Measurements from ENCODE around the gene MAP1B. TPM values are rescaled to one million over a fixed set of nuclear protein-coding genes. Genes with fewer than 3 reads are reported as not detected.

MAP1B gene
- total and polyA plus RNA-seq, 4 donors: 1.5 to 46.7 (median 16.0) TPM

DNA sequence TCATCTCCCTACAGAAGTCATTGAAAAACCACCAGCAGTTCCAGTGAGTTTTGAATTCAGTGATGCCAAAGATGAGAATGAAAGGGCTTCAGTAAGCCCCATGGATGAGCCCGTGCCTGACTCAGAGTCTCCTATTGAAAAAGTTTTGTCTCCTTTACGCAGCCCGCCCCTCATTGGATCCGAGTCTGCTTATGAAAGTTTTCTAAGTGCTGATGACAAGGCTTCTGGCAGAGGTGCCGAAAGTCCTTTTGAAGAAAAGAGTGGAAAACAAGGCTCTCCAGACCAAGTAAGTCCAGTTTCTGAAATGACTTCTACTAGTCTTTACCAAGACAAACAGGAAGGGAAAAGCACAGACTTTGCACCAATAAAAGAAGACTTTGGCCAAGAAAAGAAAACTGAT lies 90.1 kb downstream of the MAP1B start:
- Histone ChIP-seq H3K36me3 (ENCODE audit: control insufficient read depth in 4 of 4, insufficient read depth in 4 of 4, low read length in 4 of 4) (peaks cover 0 to 50% (median 24%) of the 10 kb centered on the region in 4 donors), H3K27me3 (ENCODE audit: control insufficient read depth in 3 of 3, insufficient read depth in 3 of 3, low read length in 2 of 3) (no peaks in the 10 kb centered on the region)

DNA sequence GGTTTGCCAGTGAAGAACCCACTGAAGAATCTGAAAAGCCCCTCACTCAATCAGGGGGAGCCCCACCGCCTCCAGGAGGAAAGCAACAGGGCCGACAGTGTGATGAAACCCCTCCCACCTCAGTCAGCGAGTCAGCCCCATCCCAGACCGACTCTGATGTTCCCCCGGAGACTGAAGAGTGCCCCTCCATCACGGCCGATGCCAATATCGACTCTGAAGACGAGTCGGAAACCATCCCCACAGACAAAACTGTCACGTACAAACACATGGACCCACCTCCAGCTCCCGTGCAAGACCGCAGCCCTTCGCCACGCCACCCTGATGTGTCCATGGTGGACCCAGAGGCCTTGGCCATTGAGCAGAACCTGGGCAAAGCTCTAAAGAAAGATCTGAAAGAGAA lies 92.4 kb downstream of the MAP1B start:
- ATAC-seq (ENCODE audit: insufficient read depth, low FRiP score) (no peak), DNase-seq (no peak)
- H3K4me3 ChIP-seq: no peak overlapping the region
- H3K36me3 ChIP-seq (ENCODE audit: control insufficient read depth in 4 of 4, insufficient read depth in 4 of 4, low read length in 4 of 4): peaks cover 0 to 51% (median 28%) of the 10 kb centered on the region in 4 donors
- TF ChIP-seq, protein P1, sequence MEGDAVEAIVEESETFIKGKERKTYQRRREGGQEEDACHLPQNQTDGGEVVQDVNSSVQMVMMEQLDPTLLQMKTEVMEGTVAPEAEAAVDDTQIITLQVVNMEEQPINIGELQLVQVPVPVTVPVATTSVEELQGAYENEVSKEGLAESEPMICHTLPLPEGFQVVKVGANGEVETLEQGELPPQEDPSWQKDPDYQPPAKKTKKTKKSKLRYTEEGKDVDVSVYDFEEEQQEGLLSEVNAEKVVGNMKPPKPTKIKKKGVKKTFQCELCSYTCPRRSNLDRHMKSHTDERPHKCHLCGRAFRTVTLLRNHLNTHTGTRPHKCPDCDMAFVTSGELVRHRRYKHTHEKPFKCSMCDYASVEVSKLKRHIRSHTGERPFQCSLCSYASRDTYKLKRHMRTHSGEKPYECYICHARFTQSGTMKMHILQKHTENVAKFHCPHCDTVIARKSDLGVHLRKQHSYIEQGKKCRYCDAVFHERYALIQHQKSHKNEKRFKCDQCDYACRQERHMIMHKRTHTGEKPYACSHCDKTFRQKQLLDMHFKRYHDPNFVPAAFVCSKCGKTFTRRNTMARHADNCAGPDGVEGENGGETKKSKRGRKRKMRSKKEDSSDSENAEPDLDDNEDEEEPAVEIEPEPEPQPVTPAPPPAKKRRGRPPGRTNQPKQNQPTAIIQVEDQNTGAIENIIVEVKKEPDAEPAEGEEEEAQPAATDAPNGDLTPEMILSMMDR (IDR thresholded peaks at IDR 0.05; ENCODE audit: control extremely low read depth, extremely low read depth): no peak
- H3K9ac ChIP-seq (ENCODE audit: insufficient read depth in 1 of 2, low read length in 2 of 2): no peak overlapping the region
- no peaks in the 10 kb centered on the region for H3K4me1 ChIP-seq (ENCODE audit: control insufficient read depth in 5 of 5, insufficient read depth in 5 of 5, low read length in 5 of 5)
- no peak overlapping the region for H3K27ac ChIP-seq (ENCODE audit: low read depth in 1 of 2, low read length in 1 of 2)
- WGBS, 2 donors: 95 to 96% methylated on average over 15 of the region's 15 CpGs
- peaks cover 0 to 4% (median 0%) of the 10 kb centered on the region in 4 donors for H3K9me3 ChIP-seq (ENCODE audit: control insufficient read depth in 4 of 4, insufficient read depth in 3 of 4, low read length in 3 of 4)
- no peaks in the 10 kb centered on the region for H3K27me3 ChIP-seq (ENCODE audit: control insufficient read depth in 3 of 3, insufficient read depth in 3 of 3, low read length in 2 of 3)

More for the DNA sequence above, 90.1 kb downstream of the MAP1B start:
- peaks cover 0 to 4% (median 0%) of the 10 kb centered on the region in 4 donors for H3K9me3 ChIP-seq (ENCODE audit: control insufficient read depth in 4 of 4, insufficient read depth in 3 of 4, low read length in 3 of 4)
- no peaks in the 10 kb centered on the region for H3K4me1 ChIP-seq (ENCODE audit: control insufficient read depth in 5 of 5, insufficient read depth in 5 of 5, low read length in 5 of 5)
- H3K9ac ChIP-seq (ENCODE audit: insufficient read depth in 1 of 2, low read length in 2 of 2): no peak overlapping the region
- DNase-seq (no peak), ATAC-seq (ENCODE audit: insufficient read depth, low FRiP score) (no peak)
- TF ChIP-seq, protein P1 (IDR thresholded peaks at IDR 0.05; ENCODE audit: control extremely low read depth, extremely low read depth): no peak
- 93 to 96% methylated on average over 5 of the region's 5 CpGs for WGBS, 2 donors
- H3K27ac ChIP-seq (ENCODE audit: low read depth in 1 of 2, low read length in 1 of 2): no peak overlapping the region
- H3K4me3 ChIP-seq: no peak overlapping the region

DNA sequence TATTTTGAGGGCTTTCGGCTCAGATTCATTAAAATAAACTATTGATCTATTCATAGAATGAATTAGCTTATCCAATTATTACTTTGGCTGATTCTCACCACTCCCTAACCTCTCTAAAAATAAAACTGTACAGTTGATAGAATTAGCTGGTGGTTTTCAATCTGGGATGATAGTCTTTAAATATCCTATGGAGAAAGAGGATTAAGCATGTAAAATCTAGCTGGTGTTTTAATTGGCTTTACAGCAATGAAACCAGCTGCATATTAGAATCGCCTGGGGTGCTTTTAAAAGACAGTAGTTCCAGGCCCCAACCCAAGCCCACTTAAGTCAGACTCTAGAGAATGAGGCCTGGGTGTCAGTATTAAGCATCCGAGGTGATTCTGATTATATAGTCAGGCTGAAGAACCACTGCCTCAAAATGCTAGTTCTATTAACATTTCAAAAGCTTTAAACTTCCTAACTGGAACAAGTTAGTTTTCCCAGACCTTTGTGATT lies 95.1 kb downstream of the MAP1B start:
- Histone ChIP-seq H3K9ac (ENCODE audit: insufficient read depth in 1 of 2, low read length in 2 of 2) (no peak overlapping the region), H3K4me1 (ENCODE audit: control insufficient read depth in 5 of 5, insufficient read depth in 5 of 5, low read length in 5 of 5) (no peaks in the 10 kb centered on the region), H3K27ac (ENCODE audit: low read depth in 1 of 2, low read length in 1 of 2) (no peak overlapping the region), H3K27me3 (ENCODE audit: control insufficient read depth in 3 of 3, insufficient read depth in 3 of 3, low read length in 2 of 3) (no peaks in the 10 kb centered on the region), H3K36me3 (ENCODE audit: control insufficient read depth in 4 of 4, insufficient read depth in 4 of 4, low read length in 4 of 4) (peaks cover 0 to 47% (median 29%) of the 10 kb centered on the region in 4 donors), H3K9me3 (ENCODE audit: control insufficient read depth in 4 of 4, insufficient read depth in 3 of 4, low read length in 3 of 4) (no peaks in the 10 kb centered on the region), H3K4me3 (no peak overlapping the region)
- WGBS, 2 donors: 89 to 90% methylated on average over 3 of the region's 3 CpGs
- TF ChIP-seq, protein P1 (IDR thresholded peaks at IDR 0.05; ENCODE audit: control extremely low read depth, extremely low read depth): no peak
- ATAC-seq (ENCODE audit: insufficient read depth, low FRiP score) (no peak), DNase-seq (no peak)

Data from lung (tissue), 12 donors.